Measurements from ENCODE around the gene SRR.
"Not testable (repeated sequence)": the region's sequence is repeated elsewhere in the genome, so short reads cannot be mapped to it uniquely, and the experiment has no call there.

Gene SRR

GRCh38 chr17:2292100-2292499 is 11.7 kb upstream of the SRR start:
- DNase-seq = no peak

GRCh38 chr17:2295575-2295974 is 8.2 kb upstream of the SRR start:
- no peak for DNase-seq

- no peak for DNase-seq
Observed at GRCh38 chr17:2297023-2297422, 6.7 kb upstream of the SRR start.

GRCh38 chr17:2299136-2299535 is 4.6 kb upstream of the SRR start:
- no peak for DNase-seq

GRCh38 chr17:2299756-2300155 is 4.0 kb upstream of the SRR start:
- DNase-seq = no peak

GRCh38 chr17:2302778-2303203 is 959 bp upstream of the SRR start:
- DNase-seq = peak in 1 of 2 experiments; percentile 29

- DNase-seq = no peak
Observed at GRCh38 chr17:2304931-2305330, 1.2 kb downstream of the SRR start.

- no peak for DNase-seq
Observed at GRCh38 chr17:2309338-2310154, 5.8 kb downstream of the SRR start.

- DNase-seq = no peak
Observed at GRCh38 chr17:2312736-2313135, 9.0 kb downstream of the SRR start.

- not testable (repeated sequence) for DNase-seq
Observed at GRCh38 chr17:2316916-2317205, 13.1 kb downstream of the SRR start.

GRCh38 chr17:2317796-2318195 is 14.0 kb downstream of the SRR start:
- DNase-seq = no peak

- DNase-seq = no peak
Observed at GRCh38 chr17:2319051-2319450, 15.3 kb downstream of the SRR start.

GRCh38 chr17:2321399-2321798 is 17.6 kb downstream of the SRR start:
- no peak for DNase-seq

GRCh38 chr17:2323629-2324314 is 20.0 kb downstream of the SRR start:
- DNase-seq = no peak

GRCh38 chr17:2331303-2331702 is 27.6 kb downstream of the SRR start:
- DNase-seq = no peak

- DNase-seq = no peak
Observed at GRCh38 chr17:2335726-2336214, 32.0 kb downstream of the SRR start.

GRCh38 chr17:2336215-2336851 is 32.6 kb downstream of the SRR start, which contains the start of gene TSR1:
Gene TSR1 (minus strand): TSS chr17:2336457. CDS start chr17:2336427, 30 bp downstream.
- peak; percentile 72 to 87 for DNase-seq

- DNase-seq = peak in 1 of 2 experiments; percentile 65
Observed at GRCh38 chr17:2336852-2337543, 33.2 kb downstream of the SRR start, which contains the start of gene SGSM2. Gene SGSM2 (plus strand): TSS chr17:2337501. CDS start chr17:2337689, 188 bp downstream.

GRCh38 chr17:2337544-2338314 is 34.0 kb downstream of the SRR start:
- DNase-seq = peak in 1 of 2 experiments; percentile 9

GRCh38 chr17:2338315-2338657 is 34.5 kb downstream of the SRR start:
- no peak for DNase-seq

- no peak for DNase-seq
Observed at GRCh38 chr17:2343421-2343820, 39.7 kb downstream of the SRR start.

GRCh38 chr17:2344528-2344927 is 40.8 kb downstream of the SRR start:
- no peak for DNase-seq
